A673 (cell line): ENCODE measurements around the gene ARID5B.

ENCODE experiments used
- CTCF ChIP-seq: fragments of 300-800, 200-600 bp; sonication (generic); conservative IDR thresholded peaks from 2 replicates; pipeline ENCODE4 v1.5.1; 2017; ENCODE audit warnings: low read depth, mild to moderate bottlenecking, antibody characterized with exemption, low read length, moderate library complexity, mixed read lengths
- EZH2 ChIP-seq: fragments of 200-600 bp; sonication (generic); IDR thresholded peaks from 2 replicates; pipeline ENCODE4 v1.6.1; 2017; ENCODE audit warnings: borderline replicate concordance, low read depth, mild to moderate bottlenecking, mixed read lengths, antibody characterized with exemption, low read length; ENCODE audit not compliant: poor library complexity, severe bottlenecking

- TF ChIP-seq CTCF (no peak), EZH2 (no peak)
Observed at GRCh38 chr10:62073429-62073828, 171.9 kb downstream of the ARID5B start.
